Progenitor cell of endocrine pancreas (in vitro differentiated cells): Measurements from ENCODE around the gene VWA5B1. TPM values are rescaled to one million over a fixed set of nuclear protein-coding genes. Genes with fewer than 3 reads are reported as not detected.

Experiments
- DNase-seq: peaks from one replicate; pipeline ENCODE4 v3.0.0; 2021; ENCODE audit warnings: low spot score; ENCODE audit not compliant: unreplicated experiment
- H3K27ac Mint-ChIP-seq: 2 replicates; pipeline ENCODE4 v1.8.0; 2021; ENCODE audit warnings: mild to moderate bottlenecking, moderate library complexity, mixed read lengths
- H3K27me3 Mint-ChIP-seq: 2 replicates; pipeline ENCODE4 v1.8.0; 2021; ENCODE audit warnings: mixed read lengths
- H3K36me3 Mint-ChIP-seq: 2 replicates; pipeline ENCODE4 v1.8.0; 2022; ENCODE audit warnings: mixed read lengths; ENCODE audit not compliant: insufficient read depth
- H3K4me1 Mint-ChIP-seq: 2 replicates; pipeline ENCODE4 v1.8.0; 2021; ENCODE audit warnings: low read depth, mixed read lengths
- H3K4me3 Mint-ChIP-seq: 2 replicates; pipeline ENCODE4 v1.8.0; 2021; ENCODE audit warnings: low read depth, mild to moderate bottlenecking, moderate library complexity, mixed read lengths
- H3K9me3 Mint-ChIP-seq: 2 replicates; pipeline ENCODE4 v1.8.0; 2021; ENCODE audit warnings: low read depth, mixed read lengths
- CTCF ChIP-seq: fragments of 200-600 bp; sonication (generic); IDR thresholded peaks from one replicate; pipeline ENCODE4 v1.5.0; 2021; ENCODE audit warnings: antibody characterized with exemption, mild to moderate bottlenecking; ENCODE audit not compliant: unreplicated experiment
- total RNA-seq: library from RNA; stranded (reverse); gene quantifications from 2 replicates; pipeline ENCODE4 v1.2.1, GENCODE V29; 2021

The VWA5B1 gene
- total RNA-seq, 1 donor from 2014 or later, result 0.19 TPM

- DNase-seq, result no peak
- Mint-ChIP-seq H3K27me3 (peaks cover 42% of the 10 kb centered on the region), H3K36me3 (no peaks in the 10 kb centered on the region), H3K27ac (no peak overlapping the region), H3K4me3 (no peak overlapping the region), H3K4me1 (no peaks in the 10 kb centered on the region), H3K9me3 (no peaks in the 10 kb centered on the region)
- TF ChIP-seq CTCF, result no peak
Measured at GRCh38 chr1:20336105-20336605, 45.5 kb downstream of the VWA5B1 start.

GRCh38 chr1:20337581-20337980 lies 46.9 kb downstream of the VWA5B1 start:
- no peaks in the 10 kb centered on the region for H3K36me3 Mint-ChIP-seq
- no peak overlapping the region for H3K4me3 Mint-ChIP-seq
- no peak for DNase-seq
- H3K27me3 Mint-ChIP-seq, result peaks cover 53% of the 10 kb centered on the region
- no peak overlapping the region for H3K27ac Mint-ChIP-seq
- TF ChIP-seq CTCF, result no peak
- H3K4me1 Mint-ChIP-seq, result no peaks in the 10 kb centered on the region
- H3K9me3 Mint-ChIP-seq, result no peaks in the 10 kb centered on the region

- H3K27me3 Mint-ChIP-seq, result peaks cover 61% of the 10 kb centered on the region
Measured at GRCh38 chr1:20339811-20340457, 49.3 kb downstream of the VWA5B1 start.

GRCh38 chr1:20342294-20343148 lies 51.8 kb downstream of the VWA5B1 start:
- no peak for DNase-seq
- Mint-ChIP-seq H3K27me3 (peaks cover 50% of the 10 kb centered on the region), H3K4me3 (no peak overlapping the region), H3K36me3 (no peaks in the 10 kb centered on the region), H3K4me1 (peaks cover 3% of the 10 kb centered on the region), H3K27ac (no peak overlapping the region), H3K9me3 (peaks cover 7% of the 10 kb centered on the region)
- no peak for TF ChIP-seq CTCF

More at GRCh38 chr1:20339811-20340457, 49.3 kb downstream of the VWA5B1 start:
- Mint-ChIP-seq H3K4me3 (no peak overlapping the region), H3K36me3 (no peaks in the 10 kb centered on the region), H3K4me1 (peaks cover 3% of the 10 kb centered on the region), H3K9me3 (no peaks in the 10 kb centered on the region), H3K27ac (no peak overlapping the region)
- TF ChIP-seq CTCF, result no peak
- DNase-seq, result no peak

GRCh38 chr1:20343149-20343937 lies 52.7 kb downstream of the VWA5B1 start:
- H3K4me3 Mint-ChIP-seq, result no peak overlapping the region
- H3K36me3 Mint-ChIP-seq, result no peaks in the 10 kb centered on the region
- peaks cover 44% of the 10 kb centered on the region for H3K27me3 Mint-ChIP-seq
- no peak for TF ChIP-seq CTCF
- peaks cover 3% of the 10 kb centered on the region for H3K4me1 Mint-ChIP-seq
- DNase-seq, result no peak
- peaks cover 7% of the 10 kb centered on the region for H3K9me3 Mint-ChIP-seq
- no peak overlapping the region for H3K27ac Mint-ChIP-seq
